ENCODE data around the gene OLFML1. TPM values are rescaled to one million over a fixed set of nuclear protein-coding genes. Genes with fewer than 3 reads are reported as not detected.

OLFML1 gene
- total and polyA plus RNA-seq, 2 of the 13 experiments (the other 11 are each of a cell fraction or from before 2014, with no cell fraction given) = 0.89 to 0.90 TPM

- TF ChIP-seq PITX1 (CRISPR knock-in tag; IDR thresholded peaks at IDR 0.05) (no peak), TAF1 (CRISPR knock-in tag; IDR thresholded peaks at IDR 0.05) (0 out of 2 replicates have a peak, but pooled peaks have one; percentile 53), NKX3-1 (CRISPR knock-in tag; IDR thresholded peaks at IDR 0.05) (0 out of 2 replicates have a peak, but pooled peaks have one; percentile 24), TFDP2 (CRISPR knock-in tag; IDR thresholded peaks at IDR 0.05) (no peak), RFX5 (IDR thresholded peaks at IDR 0.05; ENCODE audit: low read depth, low read length) (no peak), SP2 (CRISPR knock-in tag; IDR thresholded peaks at IDR 0.05) (0 out of 2 replicates have a peak, but pooled peaks have one; percentile 31), KAT8 (CRISPR knock-in tag; IDR thresholded peaks at IDR 0.05) (no peak), GLMP (CRISPR knock-in tag; IDR thresholded peaks at IDR 0.05; ENCODE audit: borderline replicate concordance) (no peak), NR2C2 (CRISPR knock-in tag; IDR thresholded peaks at IDR 0.05; ENCODE audit: borderline replicate concordance) (0 out of 2 replicates have a peak, but pooled peaks have one; percentile 11), BHLHE40 (IDR thresholded peaks at IDR 0.05; ENCODE audit: low read length) (peak; percentile 57), RAD51 (IDR thresholded peaks at IDR 0.05; ENCODE audit: borderline replicate concordance) (peak; percentile 51; the same call in 1 of the 2 replicates), ZNF234 (CRISPR knock-in tag; conservative IDR thresholded peaks at IDR 0.05) (0 out of 2 replicates have a peak, but pooled peaks have one; percentile 26), ZNF782 (CRISPR knock-in tag; IDR thresholded peaks at IDR 0.05; ENCODE audit: borderline replicate concordance) (0 out of 2 replicates have a peak, but pooled peaks have one; percentile 35), STAT6 (CRISPR knock-in tag; IDR thresholded peaks at IDR 0.05; ENCODE audit: borderline replicate concordance) (no peak), CBX1 (IDR thresholded peaks at IDR 0.05; ENCODE audit: low read depth) (no peak), ZNF883 (CRISPR knock-in tag; IDR thresholded peaks at IDR 0.05; ENCODE audit: not compliant biosample characterization) (no peak)
- TF ChIP-seq, protein P1, sequence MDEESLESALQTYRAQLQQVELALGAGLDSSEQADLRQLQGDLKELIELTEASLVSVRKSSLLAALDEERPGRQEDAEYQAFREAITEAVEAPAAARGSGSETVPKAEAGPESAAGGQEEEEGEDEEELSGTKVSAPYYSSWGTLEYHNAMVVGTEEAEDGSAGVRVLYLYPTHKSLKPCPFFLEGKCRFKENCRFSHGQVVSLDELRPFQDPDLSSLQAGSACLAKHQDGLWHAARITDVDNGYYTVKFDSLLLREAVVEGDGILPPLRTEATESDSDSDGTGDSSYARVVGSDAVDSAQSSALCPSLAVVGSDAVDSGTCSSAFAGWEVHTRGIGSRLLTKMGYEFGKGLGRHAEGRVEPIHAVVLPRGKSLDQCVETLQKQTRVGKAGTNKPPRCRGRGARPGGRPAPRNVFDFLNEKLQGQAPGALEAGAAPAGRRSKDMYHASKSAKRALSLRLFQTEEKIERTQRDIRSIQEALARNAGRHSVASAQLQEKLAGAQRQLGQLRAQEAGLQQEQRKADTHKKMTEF (CRISPR knock-in tag; IDR thresholded peaks at IDR 0.05) = peak; percentile 36; the same call in 1 of the 2 replicates
These were observed 28.2 kb downstream of the OLFML1 start, which contains the start of gene PPFIBP2 (continued) for GRCh38 chr11:7513234-7514098.

Measured in HepG2 (cell line).